GM12875 (cell line): ENCODE results near the gene DNAAF2.

ENCODE experiments used
- H3K4me3 ChIP-seq: one replicate; pipeline ENCODE4 v1.5.1; 2011; ENCODE audit warnings: low read depth, low read length, control low read depth
- CTCF ChIP-seq: IDR thresholded peaks from 2 replicates; pipeline ENCODE4 v1.5.1; 2011; ENCODE audit warnings: low read depth, mild to moderate bottlenecking, control low read depth, inconsistent platforms, low read length, moderate library complexity, borderline replicate concordance; ENCODE audit not compliant: insufficient read depth

DNAAF2 gene

GRCh38 chr14:49578141-49578540, 56.9 kb downstream of the DNAAF2 start:
- no peak for TF ChIP-seq CTCF
- H3K4me3 ChIP-seq: no peak overlapping the region
